Cerebellar nuclear complex (tissue), 1 donor: ENCODE data around the gene ANKRD28.
A peak's percentile ranks its signal among the peaks of the same experiment; 100 is the strongest.
"Not testable (repeated sequence)": the region's sequence is repeated elsewhere in the genome, so short reads cannot be mapped to it uniquely, and the experiment has no call there.

Experiments
- DNase-seq, 2 experiments: peaks; one replicate each; lab custom pipeline; 2025; lab: John Stamatoyannopoulos, UW

The ANKRD28 gene

GRCh38 chr3:15797642-15798303 is at the start of gene ANKRD28:
Gene ANKRD28 (minus strand): TSS chr3:15797979. CDS start chr3:15796521, 1,458 bp downstream.
- peak in 1 of 2 experiments; percentile 75 for DNase-seq

GRCh38 chr3:15847239-15847638 is 49.5 kb upstream of the ANKRD28 start:
- DNase-seq: no peak

GRCh38 chr3:15846606-15847005 is 48.8 kb upstream of the ANKRD28 start:
- no peak for DNase-seq

GRCh38 chr3:15845475-15845874 is 47.7 kb upstream of the ANKRD28 start:
- no peak for DNase-seq

- no peak for DNase-seq
These were observed 47.1 kb upstream of the ANKRD28 start for GRCh38 chr3:15844889-15845288.

GRCh38 chr3:15841091-15841973 is 43.6 kb upstream of the ANKRD28 start:
- not testable (repeated sequence) for DNase-seq

GRCh38 chr3:15839568-15839967 is 41.8 kb upstream of the ANKRD28 start:
- DNase-seq: no peak

GRCh38 chr3:15831927-15832326 is 34.1 kb upstream of the ANKRD28 start:
- no peak for DNase-seq

GRCh38 chr3:15825016-15825415 is 27.2 kb upstream of the ANKRD28 start:
- DNase-seq: no peak

GRCh38 chr3:15823092-15823491 is 25.3 kb upstream of the ANKRD28 start:
- DNase-seq: peak in 1 of 2 experiments; percentile 21

- DNase-seq: no peak
These were observed 24.5 kb upstream of the ANKRD28 start for GRCh38 chr3:15822281-15822680.

- no peak for DNase-seq
These were observed 23.1 kb upstream of the ANKRD28 start for GRCh38 chr3:15820911-15821310.

- no peak for DNase-seq
These were observed 21.8 kb upstream of the ANKRD28 start for GRCh38 chr3:15819576-15819975.

- DNase-seq: no peak
These were observed 21.3 kb upstream of the ANKRD28 start for GRCh38 chr3:15819043-15819442.

GRCh38 chr3:15815696-15816095 is 17.9 kb upstream of the ANKRD28 start:
- peak in 1 of 2 experiments; percentile 27 for DNase-seq

GRCh38 chr3:15813079-15813478 is 15.3 kb upstream of the ANKRD28 start:
- DNase-seq: not testable (repeated sequence)

GRCh38 chr3:15812183-15812582 is 14.4 kb upstream of the ANKRD28 start:
- DNase-seq: no peak

- no peak for DNase-seq
These were observed 12.9 kb upstream of the ANKRD28 start for GRCh38 chr3:15810702-15811101.

- no peak for DNase-seq
These were observed 11.5 kb upstream of the ANKRD28 start for GRCh38 chr3:15809313-15809712.

- DNase-seq: no peak
These were observed 11.0 kb upstream of the ANKRD28 start for GRCh38 chr3:15808679-15809310.

- no peak for DNase-seq
These were observed 8.0 kb upstream of the ANKRD28 start for GRCh38 chr3:15805756-15806266.

GRCh38 chr3:15804553-15805095 is 6.8 kb upstream of the ANKRD28 start:
- no peak for DNase-seq
